CMK (cell line): ENCODE measurements around the gene SFI1.
"Not testable (repeated sequence)": the region's sequence is repeated elsewhere in the genome, so short reads cannot be mapped to it uniquely, and the experiment has no call there.

Experiments used
- DNase-seq: peaks from one replicate; pipeline ENCODE4 v3.0.0-alpha.2; 2010; ENCODE audit warnings: low read depth

The SFI1 gene

DNA sequence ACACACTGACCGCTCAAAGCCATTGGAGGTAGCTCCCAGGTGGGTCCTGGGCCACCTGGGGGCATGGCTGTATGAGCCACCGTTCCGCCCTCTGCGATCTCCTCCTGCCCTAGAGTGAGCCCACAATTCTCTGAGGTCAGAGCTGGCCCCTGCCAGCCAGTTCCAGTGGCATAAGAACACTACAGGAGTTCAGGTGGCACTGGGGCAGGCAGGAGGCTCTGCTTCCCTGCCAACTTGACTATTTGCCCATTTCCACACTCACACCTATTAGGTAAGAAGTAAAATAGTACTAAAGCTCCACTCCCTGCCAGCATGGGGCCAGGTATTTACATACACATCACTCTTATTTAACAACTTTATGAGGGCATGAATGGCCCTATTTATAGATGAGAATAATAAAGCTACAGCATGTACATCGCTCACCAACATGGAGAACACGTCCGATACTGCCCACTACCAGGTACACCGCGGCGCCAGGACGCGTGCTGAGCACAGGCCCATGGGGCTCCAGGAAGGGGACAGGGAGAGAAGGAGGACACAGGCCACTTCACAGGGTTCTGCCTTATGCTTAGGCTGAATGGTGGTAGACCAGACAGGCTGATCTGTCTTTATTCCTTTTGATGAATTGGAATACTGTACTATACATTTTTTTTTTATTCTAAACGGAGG, 139.4 kb downstream of the SFI1 start:
- DNase-seq = no peak

DNA sequence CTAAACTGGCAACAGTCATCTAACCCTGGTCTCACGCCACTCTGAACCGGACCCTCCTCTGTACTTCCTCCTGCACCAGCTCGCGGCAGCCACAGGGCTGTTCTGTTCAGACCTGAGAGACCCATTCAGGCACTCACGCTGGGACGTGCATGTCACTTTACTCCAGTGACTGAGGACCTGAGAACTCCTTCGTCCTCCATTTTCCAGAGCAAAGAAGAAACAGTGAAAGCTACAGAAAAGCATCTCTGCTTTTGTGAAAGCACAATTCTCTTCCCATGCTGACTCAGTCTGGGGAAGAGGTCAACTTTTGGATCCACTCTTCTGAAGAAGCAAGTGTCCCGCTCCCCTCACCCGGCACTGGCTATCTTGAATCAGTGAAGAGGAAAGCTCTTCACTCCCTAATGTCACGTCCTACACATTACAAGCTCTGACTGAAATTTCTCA, 141.1 kb downstream of the SFI1 start:
- no peak for DNase-seq

DNA sequence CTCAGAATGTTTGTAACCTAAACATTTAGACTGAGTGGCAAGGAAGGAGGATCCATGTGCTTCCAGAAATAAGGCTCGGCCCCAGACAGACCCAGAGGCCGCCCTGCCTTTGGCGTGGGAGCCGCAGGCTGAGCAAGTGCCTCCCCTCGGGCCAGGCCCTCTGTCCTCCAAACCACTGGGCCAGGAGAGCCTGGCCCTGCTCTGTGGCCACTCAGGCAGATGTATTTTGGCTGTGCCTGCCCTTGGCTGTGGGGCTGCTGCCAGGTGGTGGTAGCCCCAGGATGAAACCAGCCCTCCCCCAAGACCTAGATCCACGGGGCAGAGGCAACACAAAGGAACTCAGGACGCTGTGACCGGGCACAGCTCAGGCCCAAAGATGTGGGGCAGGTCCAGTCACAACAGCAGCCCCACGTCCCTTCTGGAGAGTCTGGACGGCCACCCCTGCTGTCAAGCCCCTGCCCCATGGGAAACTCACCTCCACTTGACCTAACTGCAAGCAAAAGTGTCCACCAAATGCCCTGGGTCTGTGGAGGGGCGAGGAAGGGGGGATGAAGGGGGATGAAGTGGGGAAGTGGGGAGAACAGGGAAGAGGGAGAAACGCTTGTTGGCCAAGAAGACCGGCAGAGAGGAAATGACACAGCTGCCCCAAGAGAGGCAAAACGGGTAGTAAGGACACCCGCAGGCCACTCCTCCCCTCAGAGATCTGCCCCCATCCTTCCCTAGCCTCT, 141.7 kb downstream of the SFI1 start:
- no peak for DNase-seq

GRCh38 chr22:31639436-31640039, 143.2 kb downstream of the SFI1 start:
- no peak for DNase-seq

DNA sequence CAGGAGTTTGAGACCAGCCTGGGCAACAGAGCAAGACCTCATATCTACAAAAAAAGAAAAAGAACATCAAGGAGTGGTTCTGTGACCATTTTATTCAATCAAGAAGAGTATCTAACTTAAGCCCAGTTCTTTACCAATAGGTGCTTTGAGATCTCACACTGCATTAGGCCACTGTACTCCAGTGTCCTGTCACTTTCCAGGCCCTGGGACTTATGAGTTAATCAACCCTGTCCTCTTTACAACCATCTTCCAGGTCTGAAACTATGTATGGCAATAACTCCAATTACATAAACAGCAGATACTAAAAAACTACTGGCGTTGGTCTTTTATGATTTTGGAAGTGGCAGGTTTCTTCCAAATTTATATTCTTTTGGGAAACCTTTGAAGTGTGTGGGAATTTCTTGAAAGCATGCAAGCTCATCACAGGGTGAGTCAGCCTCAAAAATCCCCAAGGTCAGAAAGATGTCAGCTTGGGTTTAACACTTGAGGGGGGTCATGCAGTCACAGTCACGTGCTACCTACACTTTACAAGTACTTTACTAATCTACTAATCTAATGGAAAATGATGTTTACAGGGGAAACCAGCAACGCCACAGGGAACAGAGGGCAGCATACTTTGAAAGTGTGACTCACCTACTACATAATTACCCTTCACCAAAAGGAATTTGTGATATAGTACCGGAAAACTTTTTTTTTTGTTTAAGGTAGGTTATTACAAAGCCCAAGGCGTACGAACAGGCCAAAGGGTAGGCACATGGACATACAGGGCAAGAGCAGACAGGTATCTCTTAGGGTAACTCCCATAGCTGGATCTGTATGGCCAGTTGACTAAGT, 150.1 kb downstream of the SFI1 start:
- no peak for DNase-seq

DNA sequence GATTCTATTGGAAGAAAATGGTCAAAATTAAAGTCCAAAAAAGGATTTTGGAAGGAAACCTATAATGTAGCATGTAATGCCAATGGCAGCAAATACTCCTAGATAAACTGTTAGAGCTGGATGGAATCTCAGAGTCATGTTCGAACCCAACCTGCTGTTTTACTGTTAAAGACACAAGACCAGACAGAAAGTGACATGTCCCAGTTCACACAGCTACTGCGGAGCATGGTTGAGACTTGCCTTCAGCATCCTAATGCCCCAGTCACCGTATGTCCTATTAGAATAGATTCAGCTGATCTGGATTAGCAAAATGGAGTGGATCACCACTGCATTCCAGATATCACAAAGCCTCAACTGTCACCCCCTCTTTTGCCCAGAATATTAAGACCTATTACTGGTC, 150.7 kb downstream of the SFI1 start:
- DNase-seq = no peak

GRCh38 chr22:31647523-31648320, 151.4 kb downstream of the SFI1 start:
- DNase-seq = no peak

GRCh38 chr22:31650391-31650790, 154.1 kb downstream of the SFI1 start:
- no peak for DNase-seq

DNA sequence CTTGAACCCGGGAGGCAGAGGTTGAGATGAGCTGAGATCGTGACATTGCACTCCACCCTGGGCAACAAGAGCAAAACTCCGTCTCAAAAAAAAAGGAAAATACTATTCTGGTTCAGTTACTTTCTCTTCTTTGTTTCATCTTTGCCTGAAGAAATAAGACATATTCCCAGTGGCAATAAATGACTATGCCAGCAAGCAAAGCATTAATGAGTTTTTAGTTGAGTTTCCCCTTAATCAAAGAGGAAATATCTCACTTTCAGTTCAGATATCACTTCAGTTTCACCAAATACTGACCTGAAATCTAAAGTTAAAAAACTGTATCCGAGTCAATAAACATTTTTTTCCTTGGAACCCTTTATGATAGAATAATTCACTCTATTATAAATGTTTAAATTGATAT, 155.3 kb downstream of the SFI1 start:
- DNase-seq = no peak

- DNase-seq = no peak
Measured at GRCh38 chr22:31652088-31652487, 155.8 kb downstream of the SFI1 start.

- no peak for DNase-seq
Measured at GRCh38 chr22:31652911-31653684, 156.8 kb downstream of the SFI1 start.

DNA sequence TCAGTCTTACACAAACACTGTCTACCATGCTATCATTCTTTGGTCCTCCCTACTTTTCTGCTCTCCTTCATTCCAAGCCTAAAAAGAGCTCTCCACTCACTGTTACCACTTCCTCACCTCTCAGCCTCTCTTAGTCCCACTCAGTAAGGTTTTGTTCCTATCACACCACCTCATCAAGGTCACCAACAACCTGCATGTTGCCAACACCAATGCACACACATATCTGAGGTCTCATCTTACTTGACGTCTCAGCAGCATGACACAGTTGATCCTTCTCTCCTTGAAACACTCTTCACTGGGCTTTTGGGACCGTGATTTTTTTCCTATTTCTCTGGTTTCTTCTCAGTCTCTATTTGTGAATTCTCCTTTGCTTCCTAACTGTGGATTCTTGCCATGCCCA, 157.6 kb downstream of the SFI1 start:
- no peak for DNase-seq

DNA sequence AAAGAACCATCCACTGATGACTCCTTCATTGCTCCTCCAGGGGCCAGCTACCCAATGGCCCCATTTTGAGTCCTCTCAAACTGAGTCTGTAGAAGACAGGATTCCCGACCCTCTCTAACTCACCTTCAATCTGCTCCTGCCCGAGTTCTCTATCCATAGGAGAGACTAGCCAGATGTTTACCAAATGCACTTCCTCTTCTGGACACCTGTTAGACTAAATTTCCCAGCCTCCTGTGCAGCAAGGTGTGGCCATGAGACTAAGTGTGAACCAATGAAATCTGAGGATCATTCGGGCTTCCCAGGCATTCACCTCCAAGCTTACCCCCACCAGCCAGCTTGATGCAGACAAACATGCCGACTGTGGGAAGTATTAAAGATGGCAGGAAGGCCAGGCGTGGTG, 158.1 kb downstream of the SFI1 start:
- no peak for DNase-seq

DNA sequence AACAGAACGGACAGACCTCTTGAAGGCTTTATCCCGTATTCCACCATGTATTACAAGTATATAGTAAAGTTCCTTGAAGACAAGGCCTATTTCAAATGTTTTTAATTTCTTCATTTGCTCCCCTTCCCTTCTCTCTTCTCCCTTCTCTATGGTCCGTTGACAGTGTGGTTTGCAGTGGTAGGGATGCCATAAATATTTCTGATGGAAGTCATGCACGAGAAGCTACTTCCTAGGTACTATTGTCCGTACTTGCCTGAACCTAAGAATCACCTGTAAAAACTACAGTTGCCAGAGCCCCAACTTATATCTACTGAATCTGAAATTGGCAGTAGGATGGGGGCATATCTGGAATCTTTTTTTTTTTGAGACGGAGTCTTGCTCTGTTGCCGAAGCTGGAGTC, 162.9 kb downstream of the SFI1 start:
- DNase-seq = no peak

DNA sequence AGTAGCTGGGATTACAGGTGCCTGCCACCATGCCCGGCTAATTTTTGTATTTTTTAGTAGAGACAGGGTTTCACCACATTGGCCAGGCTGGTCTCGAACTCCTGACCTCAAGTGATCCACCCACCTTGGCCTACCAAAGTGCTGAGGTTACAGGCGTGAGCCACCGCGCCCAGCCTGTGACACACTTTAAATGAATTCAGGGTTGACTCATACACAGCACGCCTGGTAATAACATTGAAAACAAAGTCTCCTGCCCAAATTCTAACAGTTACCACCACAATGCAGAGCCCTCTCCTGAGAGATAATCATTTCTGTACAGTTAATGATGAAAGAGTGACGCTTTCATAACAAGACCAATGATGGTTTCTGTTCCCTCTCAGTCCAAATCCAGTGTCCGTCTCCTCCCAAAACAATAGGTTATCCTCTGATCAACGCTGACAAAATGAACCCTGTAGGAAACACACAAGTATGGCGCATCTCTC, 164.6 kb downstream of the SFI1 start:
- not testable (repeated sequence) for DNase-seq

DNA sequence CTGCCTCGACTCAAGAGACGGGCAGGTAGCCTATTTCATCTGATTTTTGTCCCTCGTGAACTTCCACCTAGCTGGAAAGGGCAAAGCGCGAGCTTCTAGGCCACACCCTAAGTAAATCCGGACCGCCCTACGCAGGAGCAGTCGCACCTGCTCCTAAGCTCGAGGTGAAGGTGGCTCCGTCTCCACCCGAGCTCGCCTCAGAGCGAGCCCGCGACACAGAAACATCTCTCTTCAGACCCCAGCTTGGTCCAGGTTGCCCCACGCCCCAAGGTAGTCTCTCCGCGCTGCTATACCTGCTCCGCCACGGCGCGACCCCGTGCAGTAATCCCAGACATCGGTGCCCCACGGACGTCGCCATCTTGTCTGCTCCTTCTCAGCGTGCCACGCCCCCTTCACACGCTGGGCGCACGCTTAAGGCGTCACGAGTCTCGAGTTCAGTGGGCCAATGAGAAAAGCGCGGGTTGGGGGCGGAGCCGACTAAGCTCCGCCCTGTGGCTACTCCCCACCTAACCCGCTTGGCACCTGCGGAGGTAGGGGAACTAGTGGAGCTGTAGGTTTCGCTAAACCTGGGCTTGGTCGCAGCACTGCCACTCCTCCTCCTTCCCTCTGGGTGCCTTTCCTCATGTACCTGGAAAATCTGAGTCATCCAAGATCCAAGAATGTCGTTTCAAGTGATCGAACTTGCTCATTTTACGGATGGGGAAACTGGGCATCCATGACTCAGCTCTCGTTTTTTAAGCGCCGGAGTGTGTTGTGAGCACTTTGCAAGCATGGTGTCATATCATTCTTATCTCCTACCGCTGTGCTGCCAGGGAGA, 165.7 kb downstream of the SFI1 start, which contains the start of gene PISD:
Gene PISD, minus strand, starts transcription at position 365 of the 817 bp plus-strand sequence. Its CDS starts 7 bp downstream, at position 358.
- DNase-seq = peak; percentile 87

GRCh38 chr22:31662668-31663037, 166.3 kb downstream of the SFI1 start:
- no peak for DNase-seq
